C4-2B (cell line): ENCODE results near the gene SIPA1L2.

Source experiments
- CTCF ChIP-seq: fragments of 450-650 bp; conservative IDR thresholded peaks from 2 replicates; pipeline ENCODE4 v1.5.1; 2017; ENCODE audit warnings: mild to moderate bottlenecking
- ZFX ChIP-seq: fragments of 450-650 bp; IDR thresholded peaks from 2 replicates; pipeline ENCODE4 v1.6.1; 2017

- TF ChIP-seq CTCF, result no peak
- TF ChIP-seq ZFX, result no peak
These were observed 6.9 kb upstream of the SIPA1L2 start for GRCh38 chr1:232636799-232637198.
